Loucy (cell line): ENCODE data around the gene BCL2A1.

Experiments used
- CTCF ChIP-seq: fragments of 200-600 bp; sonication (generic); conservative IDR thresholded peaks from 2 replicates; pipeline ENCODE4 v1.5.1; 2014; ENCODE audit warnings: mild to moderate bottlenecking, antibody characterized with exemption, low read length
- EZH2phosphoT487 ChIP-seq: fragments of 200-600 bp; IDR thresholded peaks from 2 replicates; pipeline ENCODE4 v1.6.1; 2018; ENCODE audit warnings: antibody characterized with exemption, mild to moderate bottlenecking, moderate library complexity, borderline replicate concordance

GRCh38 chr15:79918278-79918677 lies 52.7 kb downstream of the BCL2A1 start:
- TF ChIP-seq CTCF: no peak
- no peak for TF ChIP-seq EZH2phosphoT487
